ENCODE data around the gene GNAT1. TPM values are rescaled to one million over a fixed set of nuclear protein-coding genes. Genes with fewer than 3 reads are reported as not detected.
A peak's percentile ranks its signal among the peaks of the same experiment; 100 is the strongest.

The GNAT1 gene
- total RNA-seq, 1 experiment from 2014 or later: not detected

- Histone ChIP-seq H4K20me1 (ENCODE audit: insufficient read depth) (no peaks in the 10 kb centered on the region), H3K36me3 (ENCODE audit: low read depth) (no peaks in the 10 kb centered on the region), H2AFZ (no peak overlapping the region), H3K27me3 (ENCODE audit: insufficient read depth, low read depth) (no peaks in the 10 kb centered on the region), H3K27ac (no peak overlapping the region), H3K79me2 (ENCODE audit: low read depth) (no peaks in the 10 kb centered on the region), H3K4me3 (no peak overlapping the region), H3F3A (ENCODE audit: insufficient read depth, low read depth) (no peaks in the 10 kb centered on the region), H3K9me2 (ENCODE audit: insufficient read depth) (no peaks in the 10 kb centered on the region), H3K9me3 (ENCODE audit: insufficient read depth, low read depth) (no peaks in the 10 kb centered on the region), H3K4me1 (replicated peaks; ENCODE audit: insufficient read depth) (peaks cover 16% of the 10 kb centered on the region), H3K4me2 (no peak overlapping the region)
- ChIA-PET CTCF (no interaction called here), POLR2A (ENCODE audit: unreplicated experiment) (no interaction called here)
- no peak for DNase-seq
- BruUV-seq (replicated peaks): no TSS peak
- intact Hi-C loops (cut with micrococcal nuclease; ENCODE audit: unreplicated experiment): loop anchor here (10.0 kb wide), 1 partner anchor 483 kb away; no protein-coding TSS in a partner anchor
- TF ChIP-seq CTCF (conservative IDR thresholded peaks at IDR 0.05): no peak
- TF ChIP-seq EZH2 (IDR thresholded peaks at IDR 0.05; ENCODE audit: low read depth): no peak
Observed at GRCh38 chr3:50187750-50188149, 3.7 kb upstream of the GNAT1 start.

DNA sequence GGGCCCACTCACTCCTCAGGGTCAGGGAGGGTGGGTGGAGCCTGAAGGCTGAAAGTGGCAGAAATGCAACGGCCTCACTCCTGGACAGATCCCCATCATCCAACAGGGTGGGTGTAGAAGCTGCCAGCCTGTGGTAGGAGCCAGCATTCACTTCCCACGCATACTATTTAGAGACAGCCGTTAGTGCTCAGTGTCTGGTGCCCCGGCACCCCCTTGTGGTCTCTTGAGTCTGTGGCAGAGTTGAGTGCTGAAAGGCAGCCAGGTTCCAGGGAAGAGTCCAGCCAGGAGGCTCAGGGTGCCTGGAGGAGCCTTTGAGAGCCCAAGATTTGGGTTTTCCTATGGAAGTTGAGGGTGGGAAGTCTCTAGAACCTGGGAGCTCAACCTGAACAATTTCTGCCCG is 2.1 kb upstream of the GNAT1 start:
- Histone ChIP-seq H3K4me2 (no peak overlapping the region), H3F3A (ENCODE audit: insufficient read depth, low read depth) (no peaks in the 10 kb centered on the region), H3K9me3 (ENCODE audit: insufficient read depth, low read depth) (no peaks in the 10 kb centered on the region), H3K79me2 (ENCODE audit: low read depth) (no peaks in the 10 kb centered on the region), H2AFZ (no peak overlapping the region), H3K36me3 (ENCODE audit: low read depth) (no peaks in the 10 kb centered on the region), H3K9me2 (ENCODE audit: insufficient read depth) (no peaks in the 10 kb centered on the region), H3K4me1 (replicated peaks; ENCODE audit: insufficient read depth) (peaks cover 8% of the 10 kb centered on the region), H3K27ac (no peak overlapping the region), H3K27me3 (ENCODE audit: insufficient read depth, low read depth) (no peaks in the 10 kb centered on the region), H4K20me1 (ENCODE audit: insufficient read depth) (no peaks in the 10 kb centered on the region), H3K4me3 (no peak overlapping the region)
- ChIA-PET CTCF (interaction anchor here (0.6 kb wide), 1 partner anchor 39 kb away, joined by 3 read pairs; no protein-coding TSS in a partner anchor), POLR2A (ENCODE audit: unreplicated experiment) (no interaction called here)
- TF ChIP-seq EZH2 (IDR thresholded peaks at IDR 0.05; ENCODE audit: low read depth): no peak
- TF ChIP-seq CTCF (conservative IDR thresholded peaks at IDR 0.05): peak; percentile 77
- intact Hi-C loops (cut with micrococcal nuclease; ENCODE audit: unreplicated experiment): loop anchor here (1.0 to 10.0 kb wide), 3 partner anchors 35 to 484 kb away; no protein-coding TSS in a partner anchor
- DNase-seq: peak; percentile 41 to 77
- no TSS peak for BruUV-seq (replicated peaks)

GRCh38 chr3:50189989-50190388 is 1.4 kb upstream of the GNAT1 start:
- Histone ChIP-seq H3K79me2 (ENCODE audit: low read depth) (no peaks in the 10 kb centered on the region), H3K9me3 (ENCODE audit: insufficient read depth, low read depth) (no peaks in the 10 kb centered on the region), H3K36me3 (ENCODE audit: low read depth) (no peaks in the 10 kb centered on the region), H3F3A (ENCODE audit: insufficient read depth, low read depth) (no peaks in the 10 kb centered on the region), H3K27ac (no peak overlapping the region), H3K27me3 (ENCODE audit: insufficient read depth, low read depth) (no peaks in the 10 kb centered on the region), H3K4me1 (replicated peaks; ENCODE audit: insufficient read depth) (peaks cover under 1% of the 10 kb centered on the region; the same call in 1 of the 2 replicates), H3K4me3 (no peak overlapping the region), H3K9me2 (ENCODE audit: insufficient read depth) (no peaks in the 10 kb centered on the region), H2AFZ (no peak overlapping the region), H3K4me2 (no peak overlapping the region), H4K20me1 (ENCODE audit: insufficient read depth) (no peaks in the 10 kb centered on the region)
- ChIA-PET CTCF (no interaction called here), POLR2A (ENCODE audit: unreplicated experiment) (no interaction called here)
- intact Hi-C loops (cut with micrococcal nuclease; ENCODE audit: unreplicated experiment): loop anchor here (1.0 to 10.0 kb wide), 3 partner anchors 36 to 485 kb away; no protein-coding TSS in a partner anchor
- no peak for TF ChIP-seq CTCF (conservative IDR thresholded peaks at IDR 0.05)
- no peak for TF ChIP-seq EZH2 (IDR thresholded peaks at IDR 0.05; ENCODE audit: low read depth)
- no peak for DNase-seq
- no TSS peak for BruUV-seq (replicated peaks)
